Endothelial cell of umbilical vein (primary cell): ENCODE measurements around the gene S100A13.

ENCODE experiments used
- EZH2 ChIP-seq: IDR thresholded peaks from 2 replicates; pipeline ENCODE4 v1.6.1; 2012; ENCODE audit warnings: borderline replicate concordance, low read depth, mild to moderate bottlenecking, moderate library complexity, low read length, inconsistent platforms; ENCODE audit not compliant: severe bottlenecking
- FOS ChIP-seq: IDR thresholded peaks from 2 replicates; pipeline ENCODE4 v1.6.1; 2011; ENCODE audit warnings: mild to moderate bottlenecking, low read length, moderate library complexity, borderline replicate concordance; ENCODE audit not compliant: insufficient read depth
- GATA2 ChIP-seq: IDR thresholded peaks from 2 replicates; pipeline ENCODE4 v1.7.0; 2011; ENCODE audit warnings: low read depth, mild to moderate bottlenecking, moderate library complexity, mixed read lengths, low read length; ENCODE audit not compliant: insufficient read length, insufficient read depth
- JUN ChIP-seq: IDR thresholded peaks from 2 replicates; pipeline ENCODE4 v1.6.1; 2011; ENCODE audit warnings: borderline replicate concordance, low read depth; ENCODE audit not compliant: insufficient read length, insufficient read depth
- MYC ChIP-seq: IDR thresholded peaks from one replicate; pipeline ENCODE4 v1.6.1; 2011; ENCODE audit warnings: mild to moderate bottlenecking, low read depth, low read length
- POLR2A ChIP-seq: IDR thresholded peaks from 2 replicates; pipeline ENCODE4 v1.6.1; 2012; ENCODE audit warnings: low read depth, mild to moderate bottlenecking, control low read depth, low read length
- POLR2AphosphoS5 ChIP-seq: IDR thresholded peaks from 2 replicates; pipeline ENCODE4 v1.6.1; 2012; ENCODE audit warnings: low read depth, mild to moderate bottlenecking, control low read depth, low read length, moderate library complexity; ENCODE audit not compliant: insufficient read depth
- TF ChIP-seq, protein P1 (sequence below), 2 donors: IDR thresholded peaks; 1 replicate in 1 of 2; 2 replicates in 1 of 2; pipeline ENCODE4 v1.5.1; 2011; ENCODE audit warnings: low read length in 2 of 2, mild to moderate bottlenecking in 2 of 2, moderate library complexity in 2 of 2, control low read depth in 1 of 2, inconsistent platforms in 1 of 2, low read depth in 1 of 2; ENCODE audit not compliant: insufficient read depth in 1 of 2; ENCODE audit errors: extremely low read depth in 1 of 2
- TF ChIP-seq, protein P2 (sequence below): IDR thresholded peaks from 2 replicates; pipeline ENCODE4 v1.6.1; 2011; ENCODE audit not compliant: insufficient read depth, insufficient read length

- TF ChIP-seq, protein P1, sequence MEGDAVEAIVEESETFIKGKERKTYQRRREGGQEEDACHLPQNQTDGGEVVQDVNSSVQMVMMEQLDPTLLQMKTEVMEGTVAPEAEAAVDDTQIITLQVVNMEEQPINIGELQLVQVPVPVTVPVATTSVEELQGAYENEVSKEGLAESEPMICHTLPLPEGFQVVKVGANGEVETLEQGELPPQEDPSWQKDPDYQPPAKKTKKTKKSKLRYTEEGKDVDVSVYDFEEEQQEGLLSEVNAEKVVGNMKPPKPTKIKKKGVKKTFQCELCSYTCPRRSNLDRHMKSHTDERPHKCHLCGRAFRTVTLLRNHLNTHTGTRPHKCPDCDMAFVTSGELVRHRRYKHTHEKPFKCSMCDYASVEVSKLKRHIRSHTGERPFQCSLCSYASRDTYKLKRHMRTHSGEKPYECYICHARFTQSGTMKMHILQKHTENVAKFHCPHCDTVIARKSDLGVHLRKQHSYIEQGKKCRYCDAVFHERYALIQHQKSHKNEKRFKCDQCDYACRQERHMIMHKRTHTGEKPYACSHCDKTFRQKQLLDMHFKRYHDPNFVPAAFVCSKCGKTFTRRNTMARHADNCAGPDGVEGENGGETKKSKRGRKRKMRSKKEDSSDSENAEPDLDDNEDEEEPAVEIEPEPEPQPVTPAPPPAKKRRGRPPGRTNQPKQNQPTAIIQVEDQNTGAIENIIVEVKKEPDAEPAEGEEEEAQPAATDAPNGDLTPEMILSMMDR (IDR thresholded peaks at IDR 0.05; ENCODE audit: extremely low read depth in 1 of 2, insufficient read depth in 1 of 2, low read depth in 1 of 2, low read length in 2 of 2) = no peak
- no peak for TF ChIP-seq GATA2
- no peak for TF ChIP-seq POLR2AphosphoS5
- TF ChIP-seq POLR2A = no peak
- no peak for TF ChIP-seq EZH2
- TF ChIP-seq JUN = no peak
- TF ChIP-seq, protein P2, sequence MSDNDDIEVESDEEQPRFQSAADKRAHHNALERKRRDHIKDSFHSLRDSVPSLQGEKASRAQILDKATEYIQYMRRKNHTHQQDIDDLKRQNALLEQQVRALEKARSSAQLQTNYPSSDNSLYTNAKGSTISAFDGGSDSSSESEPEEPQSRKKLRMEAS = no peak
- TF ChIP-seq FOS = no peak
- TF ChIP-seq MYC = no peak
Observed at GRCh38 chr1:153673511-153673910, 46.2 kb upstream of the S100A13 start.
